Stimulated activated CD4-positive, alpha-beta T cell treated with anti-CD3 and anti-CD28 coated beads, Interleukin-1b, Interleukin-23, amount 100 ng/mL, for 4 hours (primary cell): ENCODE results near the gene GMDS.
"Not testable (repeated sequence)": the region's sequence is repeated elsewhere in the genome, so short reads cannot be mapped to it uniquely, and the experiment has no call there.

Experiments
- DNase-seq, 2 donors: peaks; one replicate each; pipeline ENCODE4 v3.0.0-alpha.2; 2020; ENCODE audit warnings: low read depth in 2 of 2

The GMDS gene

DNA sequence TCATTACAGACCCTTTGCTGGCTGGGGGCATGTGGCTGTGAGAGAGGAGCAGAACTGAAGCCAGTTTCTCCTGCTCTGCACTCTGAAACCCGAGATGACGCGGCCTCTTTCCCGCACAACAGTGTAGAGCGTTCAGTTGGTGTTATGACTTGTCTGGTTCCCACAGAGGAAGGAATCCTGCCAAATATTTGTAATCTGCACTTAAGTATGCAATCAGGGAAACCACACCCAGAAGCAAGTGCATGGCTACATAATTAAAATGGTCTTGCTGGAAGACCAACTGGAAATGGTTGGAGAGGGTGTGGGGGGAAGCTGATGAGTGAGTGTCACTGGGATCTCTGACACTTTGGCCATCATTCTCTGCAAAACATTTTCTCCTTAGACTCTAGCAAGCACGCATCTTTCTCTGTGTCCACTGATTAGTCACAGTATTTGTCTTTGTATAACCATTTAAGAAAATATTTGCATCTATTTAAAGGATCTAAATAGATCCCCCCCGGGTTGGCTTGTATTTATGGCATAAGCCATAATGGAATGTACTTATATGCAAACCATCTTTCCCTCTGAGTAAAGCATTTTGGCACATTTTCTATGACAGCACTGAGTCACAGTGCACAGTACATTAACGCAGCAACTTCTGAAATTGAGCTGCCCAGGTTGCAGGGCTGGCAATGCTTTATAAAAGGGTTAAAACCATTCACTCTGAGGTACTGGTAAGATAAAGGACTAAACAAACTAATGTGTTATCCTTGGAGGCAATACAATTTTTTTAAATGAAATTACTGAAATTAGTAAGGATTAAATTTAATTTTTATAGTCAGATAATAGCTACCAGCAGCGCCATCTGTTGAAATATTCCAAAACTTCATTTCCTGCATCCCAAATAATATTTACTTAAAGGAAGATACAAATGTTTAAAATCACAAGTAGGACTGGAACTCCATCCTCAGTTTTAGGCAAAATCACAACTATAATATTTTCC lies 559.0 kb downstream of the GMDS start:
- no peak for DNase-seq

DNA sequence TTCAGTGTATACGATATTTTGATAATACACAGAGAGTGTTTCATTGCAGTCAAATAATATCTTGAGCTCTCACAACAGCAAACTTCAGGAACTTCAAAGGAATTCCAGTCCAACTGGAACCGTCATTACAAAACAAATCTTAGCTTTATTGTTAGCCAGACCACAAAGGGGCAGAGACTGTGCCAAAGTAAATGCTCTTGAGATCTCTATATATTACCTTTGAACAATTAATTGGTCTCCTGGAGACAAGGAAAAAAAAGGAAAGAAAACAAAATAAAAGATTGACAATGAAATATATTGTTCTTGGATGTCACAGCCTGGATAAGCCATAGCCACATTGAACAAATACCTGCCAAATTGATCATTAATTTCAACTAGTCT lies 565.7 kb downstream of the GMDS start:
- no peak for DNase-seq

DNA sequence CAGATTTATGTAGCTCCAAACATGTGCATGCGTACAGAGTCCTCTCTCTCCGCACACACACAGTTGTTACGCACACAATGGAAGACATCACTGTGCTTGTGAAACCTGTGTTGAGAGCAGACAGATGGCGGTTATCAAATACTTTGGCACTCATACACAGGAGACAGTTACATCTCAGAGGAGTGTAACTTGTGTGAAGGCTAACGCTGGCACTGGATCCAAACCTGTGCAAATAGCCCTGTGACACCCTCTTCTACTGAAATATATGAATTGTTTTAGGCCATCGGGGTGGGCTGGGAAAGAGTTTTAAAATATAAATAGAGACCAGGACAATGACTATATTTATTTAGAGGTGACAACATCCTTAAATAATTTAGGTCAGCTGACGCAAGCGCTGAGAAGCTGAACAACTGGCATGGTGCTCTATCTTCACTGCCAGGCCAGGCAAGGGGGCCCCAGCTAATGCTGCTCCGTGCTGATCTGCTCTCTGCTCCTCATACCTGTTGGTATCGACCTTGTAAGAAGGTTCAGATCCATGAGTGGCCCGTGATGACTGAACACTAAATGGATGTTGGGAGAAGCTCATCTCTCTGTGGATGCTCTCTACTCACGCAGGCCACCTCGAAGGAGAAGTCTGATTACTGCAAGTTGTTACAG lies 566.2 kb downstream of the GMDS start:
- no peak for DNase-seq

DNA sequence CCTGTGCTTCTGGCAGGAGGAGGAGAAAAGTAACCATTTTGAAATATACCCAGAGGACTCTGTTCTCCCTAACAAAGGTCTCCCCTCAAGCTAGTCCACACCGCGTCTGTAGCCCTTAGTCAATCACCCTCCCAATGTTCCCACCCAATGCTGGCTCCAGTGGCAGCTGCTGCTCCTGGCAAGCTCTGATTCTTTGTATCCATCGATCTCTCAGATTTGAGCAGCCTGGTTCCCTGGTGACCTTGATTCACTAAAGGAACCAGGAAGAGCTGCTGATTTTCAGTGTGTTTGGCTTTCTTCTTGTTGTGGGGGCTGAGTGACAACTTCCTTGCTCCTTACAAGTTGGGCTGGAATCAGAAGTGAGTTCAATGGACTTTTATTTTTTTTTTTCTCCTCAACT lies 567.2 kb downstream of the GMDS start:
- DNase-seq: no peak

DNA sequence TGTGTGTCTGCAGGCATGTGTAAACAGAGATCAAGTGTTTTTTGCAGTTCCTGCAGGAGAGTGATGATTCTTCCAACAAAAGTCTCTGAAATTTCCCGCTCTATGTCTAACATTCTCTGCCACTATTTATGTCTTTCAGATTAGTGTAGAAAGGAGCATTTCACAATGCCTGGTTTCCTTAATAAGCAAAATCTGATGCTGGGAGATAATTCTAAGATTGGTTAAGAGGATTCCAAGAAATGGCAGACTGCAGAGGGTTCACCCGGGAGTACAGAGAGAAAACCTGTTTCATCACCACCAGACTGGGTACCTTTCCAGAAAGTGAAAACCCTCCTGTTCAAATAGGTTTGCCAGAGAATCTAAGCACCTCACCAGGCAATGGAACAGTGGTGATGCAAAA lies 573.0 kb downstream of the GMDS start:
- DNase-seq: no peak

DNA sequence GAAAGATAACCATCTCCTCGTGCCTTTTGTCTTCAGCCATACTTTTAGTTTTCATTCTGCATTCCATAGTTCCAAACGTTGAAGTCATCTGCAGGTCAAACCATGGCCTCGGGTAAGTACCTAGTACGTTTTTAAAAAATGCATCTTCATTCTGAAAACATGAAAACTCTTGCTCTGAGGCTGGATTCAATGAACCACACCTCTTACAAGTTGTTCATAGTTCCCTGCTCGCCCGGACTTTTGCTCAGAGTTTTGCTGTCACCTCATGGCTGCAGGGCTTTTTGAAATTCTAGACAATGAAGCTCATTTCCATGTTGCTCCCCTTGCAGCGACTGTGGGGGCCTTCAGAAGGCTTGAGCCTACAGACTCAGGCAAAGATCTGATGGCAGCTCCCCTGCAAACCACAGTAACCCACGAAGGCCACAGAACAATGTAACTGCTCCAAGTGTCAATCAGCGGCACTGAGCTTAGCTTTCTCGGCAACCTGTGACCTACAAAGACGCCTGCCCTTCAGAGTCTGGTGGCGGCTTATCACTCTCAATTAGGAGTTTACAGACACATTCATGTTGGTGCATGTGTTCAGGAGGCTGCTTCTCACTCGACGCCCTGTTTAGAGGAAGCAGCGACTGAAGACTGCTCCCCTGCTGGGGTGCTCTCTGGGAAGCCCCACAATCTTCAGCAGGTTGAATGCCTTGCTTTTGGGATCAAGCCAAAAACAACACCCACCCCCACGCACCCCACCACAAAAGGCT lies 574.5 kb downstream of the GMDS start:
- no peak for DNase-seq

DNA sequence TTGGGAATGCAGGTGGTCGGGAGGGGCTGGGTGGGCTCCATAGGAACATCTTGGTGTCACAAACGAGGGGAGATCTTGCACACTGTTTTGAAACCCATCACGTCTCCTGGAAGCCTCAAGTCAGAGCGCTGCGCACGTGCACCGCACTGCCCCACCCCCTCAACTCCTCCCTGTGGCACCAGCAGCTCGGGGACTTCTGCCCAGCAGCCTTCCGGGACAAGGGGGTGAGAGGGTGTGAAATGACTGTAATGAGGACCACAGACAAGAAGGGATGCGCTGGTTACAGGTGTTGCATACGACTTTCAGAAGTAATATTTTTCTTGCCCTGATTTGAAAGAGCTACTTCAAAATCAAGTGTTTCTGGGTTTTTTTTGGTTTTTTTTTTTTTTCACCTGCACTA lies 575.4 kb downstream of the GMDS start:
- DNase-seq: no peak

DNA sequence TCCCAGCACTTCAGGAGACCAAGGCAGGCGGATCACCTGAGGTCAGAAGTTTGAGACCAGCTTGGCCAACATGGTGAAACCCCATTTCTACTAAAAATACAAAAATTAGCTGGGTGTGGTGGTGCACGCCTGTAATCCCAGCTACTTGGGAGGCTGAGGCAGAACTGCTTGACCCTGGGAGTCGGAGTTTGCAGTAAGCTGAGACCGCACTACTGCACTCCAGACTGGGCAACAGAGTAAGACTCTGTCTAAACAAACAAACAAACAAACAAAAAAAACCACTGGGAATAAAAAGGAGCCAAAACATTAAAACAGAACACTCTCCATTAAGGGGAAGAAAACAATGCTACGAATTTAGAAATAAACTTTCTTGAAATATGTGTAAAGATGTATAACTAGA lies 576.9 kb downstream of the GMDS start:
- not testable (repeated sequence) for DNase-seq

DNA sequence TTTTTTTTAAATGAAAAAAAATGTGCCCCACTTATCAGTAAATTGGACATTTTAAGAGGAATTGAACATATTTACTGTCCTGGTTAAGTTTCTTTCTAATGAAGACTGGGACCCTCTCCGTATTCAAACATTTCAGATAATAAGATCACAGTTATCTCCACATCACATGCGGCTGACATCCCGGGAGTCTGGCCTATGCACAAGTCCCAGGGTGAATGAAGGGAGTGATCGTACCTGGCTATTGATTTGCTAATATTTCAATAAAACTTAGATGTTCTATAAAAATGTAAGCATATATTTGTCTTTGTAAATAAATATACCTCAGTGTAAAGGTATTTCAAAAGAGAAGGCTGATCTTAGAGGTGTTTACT lies 577.6 kb downstream of the GMDS start:
- no peak for DNase-seq

DNA sequence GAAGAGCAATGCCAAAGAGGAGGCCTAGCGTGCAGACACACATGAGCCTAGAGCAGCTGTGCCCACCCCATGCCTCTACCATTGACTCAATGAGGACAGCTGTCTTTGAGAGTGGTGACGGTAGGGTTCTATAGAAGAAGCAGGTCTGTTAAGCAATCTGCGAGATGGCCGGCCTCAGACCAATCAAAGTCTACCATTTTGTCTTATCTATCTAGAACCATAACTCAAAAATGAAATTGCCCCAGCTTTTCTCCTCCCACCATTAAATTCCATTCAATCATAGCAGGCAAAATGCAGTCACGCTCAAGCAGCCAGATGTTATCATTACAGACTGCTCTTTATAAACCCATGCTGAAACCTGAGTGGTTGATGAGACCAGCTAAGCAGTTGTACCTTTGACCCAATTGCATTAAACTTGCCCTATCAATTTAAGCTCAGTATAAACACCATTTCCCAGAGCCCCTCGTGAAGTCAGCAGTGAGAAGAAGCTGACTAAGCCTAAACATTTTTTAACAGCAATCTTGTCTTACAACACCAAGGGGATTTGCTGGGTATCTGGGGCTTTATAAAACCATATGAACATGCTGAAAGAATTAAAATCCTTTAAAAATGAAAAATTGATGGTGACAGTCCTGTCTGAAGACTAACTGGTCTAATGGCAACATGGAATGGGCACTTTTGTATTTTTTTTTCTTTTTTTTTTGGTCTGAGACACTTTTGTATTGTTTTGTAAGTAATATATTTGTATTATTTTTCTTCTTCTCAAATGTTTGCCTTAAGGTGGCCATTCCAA lies 578.2 kb downstream of the GMDS start:
- no peak for DNase-seq

DNA sequence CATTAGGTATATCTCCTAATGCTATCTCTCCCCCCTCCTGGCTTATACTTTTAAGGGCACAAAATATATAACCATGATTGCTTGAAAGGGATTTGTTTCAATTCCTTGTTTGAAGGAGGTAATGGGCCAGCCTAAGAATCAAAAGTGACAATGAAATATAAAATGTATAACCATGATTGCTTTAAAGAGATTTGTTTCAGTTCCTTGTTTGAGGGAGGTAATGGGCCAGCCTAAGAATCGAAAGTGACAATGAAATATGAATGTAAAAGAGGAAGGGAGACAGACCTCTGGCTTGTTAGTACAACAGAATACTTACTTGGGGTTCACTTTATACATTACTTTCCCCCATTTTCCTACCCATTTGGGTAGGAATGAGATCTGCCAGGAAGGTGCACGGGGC lies 580.2 kb downstream of the GMDS start:
- no peak for DNase-seq

DNA sequence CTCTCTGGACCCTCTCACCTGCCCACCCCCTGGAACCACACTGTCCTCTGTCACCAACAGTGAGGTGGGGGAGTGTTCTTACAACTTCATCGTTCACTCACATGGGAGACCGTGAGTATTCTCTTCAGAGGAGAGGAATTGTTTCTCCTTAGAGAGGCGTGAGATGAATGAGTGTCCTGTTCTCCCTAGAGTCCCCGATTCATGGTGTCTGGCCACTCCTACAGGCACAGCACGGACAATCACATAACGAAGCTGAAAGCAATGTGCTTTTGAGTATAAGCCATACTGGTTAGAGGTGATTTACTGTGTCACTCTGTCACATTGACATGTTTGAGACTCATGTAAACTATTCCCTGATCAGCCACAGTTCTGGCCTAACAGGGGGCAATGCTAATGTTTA lies 581.1 kb downstream of the GMDS start:
- no peak for DNase-seq

DNA sequence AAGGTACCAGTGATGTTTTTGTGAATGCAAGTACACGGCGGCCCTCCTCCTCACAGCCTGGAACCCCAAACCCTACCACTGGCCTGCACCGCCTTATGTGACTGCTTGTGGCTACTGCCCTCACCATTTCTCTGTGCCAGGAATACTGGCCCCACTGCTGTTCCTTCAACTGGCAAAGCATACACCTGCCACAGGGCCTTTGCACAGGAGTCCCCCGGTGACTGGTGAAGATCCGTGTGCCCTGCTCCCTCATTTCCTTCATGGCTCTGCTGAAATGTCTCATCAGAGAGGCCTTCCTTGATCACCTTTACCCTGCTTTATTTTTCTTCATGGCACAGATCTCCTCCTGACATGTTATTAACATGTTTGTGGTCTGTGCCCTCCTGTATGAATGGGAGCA lies 581.9 kb downstream of the GMDS start:
- DNase-seq: no peak

DNA sequence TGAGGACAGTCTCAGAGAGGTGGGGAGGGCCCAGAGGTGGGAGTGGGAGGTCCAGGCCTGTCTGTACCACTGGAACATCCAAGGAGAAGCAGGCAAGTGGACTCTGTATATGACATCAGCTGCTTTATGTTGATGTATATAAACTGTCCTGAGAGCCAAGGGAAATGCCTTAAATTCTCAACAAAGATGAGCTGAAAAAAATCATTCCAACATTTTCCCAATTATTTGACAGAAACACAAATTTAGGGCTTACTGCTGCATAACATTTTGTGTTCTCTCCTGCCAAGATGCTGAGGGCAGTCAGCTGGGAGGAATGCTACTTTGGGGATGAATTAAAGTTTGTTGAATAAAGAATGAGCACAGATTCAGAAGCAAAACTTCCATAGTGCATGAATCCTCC lies 582.9 kb downstream of the GMDS start:
- DNase-seq: no peak

DNA sequence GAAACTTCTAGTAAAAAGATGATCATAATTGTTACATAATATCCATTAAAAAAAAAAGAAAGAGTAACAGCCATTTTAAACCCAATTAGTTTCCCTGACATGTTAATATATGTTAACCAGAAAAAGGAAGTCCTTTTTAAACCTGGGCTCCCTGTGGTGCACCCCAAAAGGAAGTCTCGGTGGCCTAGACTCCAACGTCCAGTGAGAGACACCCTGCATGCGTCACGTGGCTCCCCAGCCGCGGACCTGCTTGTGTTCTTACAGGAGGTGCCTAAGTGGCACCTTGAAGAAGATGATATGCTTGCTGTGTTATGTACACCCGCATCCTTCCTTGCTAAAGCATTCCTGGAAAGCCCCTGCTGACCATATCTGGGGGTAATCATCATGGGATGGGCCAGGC lies 585.6 kb downstream of the GMDS start:
- no peak for DNase-seq

DNA sequence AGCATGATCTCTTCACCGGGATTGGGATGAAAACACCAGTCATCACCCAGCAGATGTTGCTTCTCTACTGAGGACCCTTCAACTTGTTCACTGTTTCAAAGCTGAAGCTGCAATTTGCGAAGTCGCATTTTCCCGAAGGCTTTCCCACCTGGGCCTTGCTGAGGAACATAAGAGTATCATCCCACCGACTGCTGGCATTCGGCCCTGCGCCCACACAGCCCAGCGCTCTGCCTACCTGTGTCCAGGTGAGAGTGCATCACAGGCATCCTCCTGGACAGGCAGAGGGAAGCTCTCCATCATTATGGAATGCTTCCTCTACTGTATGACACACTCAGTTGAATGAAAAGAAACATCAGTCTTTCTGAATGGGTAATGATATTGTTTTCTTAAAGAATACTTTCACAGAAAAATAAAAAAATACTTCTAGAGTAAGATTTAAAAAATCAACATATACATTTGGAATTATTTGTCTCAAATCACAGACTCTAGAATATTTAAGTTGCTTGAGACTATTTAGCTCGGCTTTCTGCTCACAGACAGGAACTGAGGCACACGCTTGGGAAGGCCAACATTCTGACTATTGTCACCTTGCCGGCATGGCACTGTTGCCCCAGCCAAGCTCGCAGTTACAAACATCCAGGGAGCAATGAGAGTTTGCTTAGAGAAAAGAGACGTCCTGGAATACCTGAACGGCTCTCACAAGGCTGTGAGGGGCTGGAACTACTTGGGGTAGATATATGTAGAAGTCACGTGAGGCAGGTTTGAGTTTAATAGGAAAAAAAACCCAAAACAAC lies 587.0 kb downstream of the GMDS start:
- DNase-seq: no peak

DNA sequence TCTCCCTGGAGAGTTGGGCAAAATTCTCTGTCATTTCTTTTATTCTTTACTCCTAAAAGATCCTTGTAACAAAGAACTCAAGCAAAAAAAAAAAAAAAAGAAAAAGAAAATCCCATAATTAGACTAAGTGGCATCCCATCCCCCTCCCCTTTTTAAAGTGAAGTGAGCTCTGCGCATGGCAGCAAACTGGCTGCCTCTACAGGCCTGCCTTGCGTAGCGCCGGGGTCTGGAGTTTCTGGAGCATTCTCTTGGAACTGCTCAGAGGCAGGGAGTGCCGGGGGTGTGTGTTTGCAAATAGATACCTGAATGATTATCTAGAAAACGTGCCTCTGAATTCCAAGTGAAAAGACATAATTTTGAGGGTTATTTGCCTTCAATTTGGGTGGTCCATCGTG lies 587.6 kb downstream of the GMDS start:
- DNase-seq: no peak

DNA sequence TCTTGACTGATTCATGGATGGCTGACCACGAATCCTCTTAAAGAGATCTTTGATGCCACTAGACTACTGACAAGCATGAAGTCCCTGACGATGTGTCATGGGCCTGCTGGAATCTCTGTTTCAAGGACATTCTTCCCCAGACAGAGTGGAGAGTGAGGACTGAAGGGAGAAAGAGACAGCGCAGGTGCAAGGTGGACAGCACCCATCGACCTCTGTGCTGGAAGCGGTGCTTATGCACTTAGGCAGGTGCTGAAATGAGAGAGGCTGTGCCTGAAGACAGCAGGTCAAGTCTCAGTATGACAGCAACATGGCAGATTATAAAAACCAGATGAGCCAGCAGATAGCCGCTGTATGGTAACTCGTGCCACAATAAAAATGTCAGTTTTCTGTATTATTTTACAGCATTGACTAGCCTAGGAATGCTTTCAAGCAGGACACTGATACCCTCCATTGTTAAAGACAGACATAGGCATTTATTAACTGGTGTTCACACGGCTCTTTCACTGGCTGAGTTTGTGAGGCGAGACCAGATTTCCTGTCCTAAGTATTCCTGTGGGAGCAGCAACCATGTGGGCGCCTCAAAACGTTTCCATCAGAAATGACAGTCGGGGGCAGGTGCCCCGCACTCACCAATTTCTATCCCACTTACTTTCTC lies 588.2 kb downstream of the GMDS start:
- DNase-seq: no peak

DNA sequence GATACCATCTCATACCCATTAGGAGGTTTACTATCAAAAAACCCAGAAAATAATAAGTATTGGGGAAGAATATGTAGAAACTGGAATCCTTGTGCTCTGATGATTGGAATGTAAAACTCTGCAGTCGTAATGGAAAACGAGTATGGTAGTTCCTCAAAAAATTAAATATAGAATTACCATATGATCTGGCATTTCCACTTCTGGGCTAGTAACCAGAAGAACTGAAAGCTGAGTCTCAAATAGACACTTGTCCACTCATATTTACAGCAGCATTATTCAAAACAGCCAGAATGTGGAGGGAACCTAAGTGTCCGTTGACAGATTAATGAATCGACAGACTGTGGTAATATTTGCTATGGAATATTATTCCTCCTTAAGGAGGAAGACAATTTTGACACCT lies 591.4 kb downstream of the GMDS start:
- no peak for DNase-seq

DNA sequence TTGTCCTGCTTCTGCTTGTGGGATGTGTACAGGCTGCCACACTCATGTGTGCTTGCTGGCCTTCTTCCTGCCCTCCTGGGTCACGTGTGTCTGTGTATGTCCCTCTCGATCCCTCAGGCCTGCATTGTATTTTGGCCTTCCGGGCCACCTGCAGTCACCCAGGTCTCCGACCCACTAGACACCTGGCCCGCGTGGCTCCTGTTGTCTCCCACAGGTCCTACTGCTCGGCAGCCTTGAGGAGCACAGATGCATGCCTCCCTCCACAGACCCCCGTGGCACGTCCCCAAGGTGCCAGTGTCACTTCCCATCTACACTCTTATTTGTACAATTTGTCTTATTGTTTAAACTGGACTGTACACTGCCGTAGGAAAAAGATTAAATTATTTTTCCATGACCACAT lies 592.6 kb downstream of the GMDS start:
- no peak for DNase-seq

DNA sequence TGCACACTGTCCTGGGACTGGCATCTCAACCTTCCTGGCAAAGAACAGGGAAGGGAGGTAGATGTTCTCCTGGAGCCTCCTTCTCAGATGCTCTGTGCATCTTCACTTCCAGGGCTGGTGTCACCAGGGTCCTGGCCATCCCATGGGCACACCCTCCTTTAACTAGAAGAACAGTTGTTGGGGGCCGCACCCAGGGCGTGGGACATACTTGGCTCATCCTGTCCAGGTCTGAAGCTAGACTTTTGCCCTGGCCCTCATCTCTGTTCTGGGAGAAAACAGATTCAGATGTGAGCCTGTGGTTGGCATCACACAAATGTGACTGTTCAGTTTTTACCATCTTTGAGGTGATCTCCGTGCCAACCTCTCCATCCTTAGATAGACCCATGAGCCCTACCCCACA lies 594.0 kb downstream of the GMDS start:
- DNase-seq: no peak
